Effector memory CD8-positive, alpha-beta T cell (primary cell): ENCODE measurements around the gene CD3G.
"Not testable (repeated sequence)": the region's sequence is repeated elsewhere in the genome, so short reads cannot be mapped to it uniquely, and the experiment has no call there.

ENCODE experiments used
- ATAC-seq: fragments of 150-1000 bp; cut with Tn5 transposase; replicated peaks from 2 replicates; pipeline ENCODE4 v1.10.0; 2021; ENCODE audit warnings: mild to moderate bottlenecking, moderate library complexity
- DNase-seq, 3 experiments: peaks; one replicate each; pipeline ENCODE4 v3.0.0; 2021
- H3K27ac Mint-ChIP-seq, 2 donors: one replicate each; pipeline ENCODE4 v1.8.0; 2022; ENCODE audit warnings: mild to moderate bottlenecking in 2 of 2, mixed read lengths in 2 of 2, moderate library complexity in 2 of 2
- H3K27me3 Mint-ChIP-seq, 2 donors: one replicate each; pipeline ENCODE4 v1.8.0; 2022; ENCODE audit warnings: mixed read lengths in 2 of 2
- H3K36me3 Mint-ChIP-seq: one replicate; pipeline ENCODE4 v1.8.0; 2022; ENCODE audit warnings: mild to moderate bottlenecking, moderate library complexity, mixed read lengths; ENCODE audit not compliant: insufficient read depth
- H3K4me1 Mint-ChIP-seq, 2 donors: one replicate each; pipeline ENCODE4 v1.8.0; 2022; ENCODE audit warnings: low read depth in 2 of 2, mixed read lengths in 2 of 2
- H3K4me3 Mint-ChIP-seq, 2 donors: one replicate each; pipeline ENCODE4 v1.8.0; 2022; ENCODE audit warnings: mild to moderate bottlenecking in 2 of 2, mixed read lengths in 2 of 2, moderate library complexity in 2 of 2
- H3K9me3 Mint-ChIP-seq, 2 donors: one replicate each; pipeline ENCODE4 v1.8.0; 2022; ENCODE audit warnings: mixed read lengths in 2 of 2

CD3G gene

GRCh38 chr11:118401880-118402590 lies 57.9 kb downstream of the CD3G start:
- H3K27ac Mint-ChIP-seq = peak overlapping the region; percentile 97 to 99
- peak overlapping the region; percentile 95 to 98 for H3K4me3 Mint-ChIP-seq
- H3K27me3 Mint-ChIP-seq = no peaks in the 10 kb centered on the region
- DNase-seq = no peak
- peaks cover 43 to 65% of the 10 kb centered on the region in 2 donors for H3K4me1 Mint-ChIP-seq
- ATAC-seq = no peak
- peaks cover 56% of the 10 kb centered on the region for H3K36me3 Mint-ChIP-seq
- H3K9me3 Mint-ChIP-seq = no peaks in the 10 kb centered on the region

- Mint-ChIP-seq H3K4me3 (peak overlapping the region; percentile 95 to 98), H3K4me1 (peaks cover 43 to 65% of the 10 kb centered on the region in 2 donors), H3K36me3 (peaks cover 57% of the 10 kb centered on the region), H3K27ac (peak overlapping the region; percentile 97 to 99)
- H3K27me3 Mint-ChIP-seq, H3K9me3 Mint-ChIP-seq, ATAC-seq, DNase-seq: not testable (repeated sequence)
Observed at GRCh38 chr11:118402594-118402993, 58.5 kb downstream of the CD3G start.
